H1 (cell line): ENCODE results near the gene ITGB4. TPM values are rescaled to one million over a fixed set of nuclear protein-coding genes. Genes with fewer than 3 reads are reported as not detected.

Experiments used
- CTCF ChIA-PET: fragments of 300-600 bp; sonication (Branson Sonifier 250); formaldehyde crosslinking; loops from one replicate; lab custom pipeline; 2021; ENCODE audit not compliant: partially characterized antibody; lab: Charles Lee
- POLR2A ChIA-PET: fragments of 300-600 bp; sonication (Branson Sonifier 250); formaldehyde crosslinking; loops from one replicate; lab custom pipeline; 2021; ENCODE audit warnings: inconsistent platforms; ENCODE audit not compliant: partially characterized antibody; lab: Charles Lee
- DNase-seq, 2 experiments: peaks; one replicate each; pipeline versions ENCODE4 v3.0.0 to v3.0.0-alpha.2; 2010 to 2022; ENCODE audit warnings: low spot score in 2 of 2, low read depth in 1 of 2, mixed read lengths in 1 of 2
- FAIRE-seq: peaks from 2 replicates; lab custom pipeline; 2011; peaks lifted over from hg19 to GRCh38; lab: Jason Lieb, UNC
- H2AFZ ChIP-seq: 2 replicates; pipeline ENCODE4 v1.8.1; 2012; ENCODE audit warnings: low read length, inconsistent platforms
- H2AK5ac ChIP-seq: 2 replicates; pipeline ENCODE4 v1.6.1; 2013; ENCODE audit warnings: low read depth, low read length
- H2BK120ac ChIP-seq: replicated peaks from 2 replicates; pipeline ENCODE3; 2013; ENCODE audit warnings: low read depth, low read length, inconsistent platforms
- H2BK12ac ChIP-seq: 2 replicates; pipeline ENCODE4 v1.6.1; 2013; ENCODE audit warnings: low read depth, low read length
- H2BK15ac ChIP-seq: 2 replicates; pipeline ENCODE4 v1.6.1; 2013; ENCODE audit warnings: low read length
- H2BK20ac ChIP-seq: 2 replicates; pipeline ENCODE4 v1.6.1; 2013; ENCODE audit warnings: low read length
- H2BK5ac ChIP-seq: 2 replicates; pipeline ENCODE4 v1.6.1; 2013; ENCODE audit warnings: low read depth, low read length
- H3K14ac ChIP-seq: 2 replicates; pipeline ENCODE4 v1.6.1; 2013; ENCODE audit warnings: inconsistent platforms; ENCODE audit not compliant: insufficient read length
- H3K18ac ChIP-seq: 2 replicates; pipeline ENCODE4 v1.6.1; 2013; ENCODE audit warnings: low read length; ENCODE audit errors: extremely low read depth
- H3K23ac ChIP-seq: 2 replicates; pipeline ENCODE4 v1.6.1; 2013; ENCODE audit warnings: inconsistent platforms; ENCODE audit not compliant: insufficient read length
- H3K23me2 ChIP-seq: 2 replicates; pipeline ENCODE4 v1.6.1; 2013; ENCODE audit warnings: low read depth, low read length
- H3K27ac ChIP-seq: 2 replicates; pipeline ENCODE4 v1.6.1; 2011; ENCODE audit warnings: low read depth, low read length, inconsistent platforms
- H3K27me3 ChIP-seq, 4 experiments: replicated peaks in 1 of 4; 1 replicate in 1 of 4; 2 replicates in 3 of 4; pipeline versions ENCODE4 v1.6.1 to v1.8.1; 2011 to 2013; ENCODE audit warnings: low read length in 3 of 4, mild to moderate bottlenecking in 3 of 4, inconsistent platforms in 2 of 4, mixed read lengths in 2 of 4, moderate library complexity in 1 of 4; ENCODE audit not compliant: control insufficient read depth in 3 of 4, insufficient read depth in 3 of 4; ENCODE audit errors: extremely low read depth in 1 of 4
- H3K36me3 ChIP-seq, 4 experiments: 2 replicates each; pipeline versions ENCODE4 v1.6.1 to v1.8.1; 2011 to 2013; ENCODE audit warnings: mild to moderate bottlenecking in 4 of 4, low read length in 3 of 4, moderate library complexity in 2 of 4, control low read depth in 1 of 4, inconsistent platforms in 1 of 4; ENCODE audit not compliant: insufficient read depth in 4 of 4, control insufficient read depth in 2 of 4
- H3K4ac ChIP-seq: replicated peaks from 2 replicates; pipeline ENCODE3; 2013; ENCODE audit warnings: low read length, low read depth, mixed read lengths, inconsistent platforms; ENCODE audit not compliant: insufficient read length
- H3K4me1 ChIP-seq, 4 experiments: replicated peaks in 1 of 4; 1 replicate in 1 of 4; 2 replicates in 3 of 4; pipeline versions ENCODE4 v1.6.1 to v1.8.1; 2011 to 2013; ENCODE audit warnings: low read length in 3 of 4, inconsistent platforms in 2 of 4, mixed read lengths in 1 of 4; ENCODE audit not compliant: insufficient read depth in 4 of 4, control insufficient read depth in 3 of 4
- H3K4me2 ChIP-seq, 2 experiments: 2 replicates each; pipeline versions ENCODE4 v1.6.1 to v1.8.1; 2011 to 2013; ENCODE audit warnings: low read depth in 2 of 2, low read length in 2 of 2, control low read depth in 1 of 2, inconsistent platforms in 1 of 2, mild to moderate bottlenecking in 1 of 2; ENCODE audit not compliant: insufficient read depth in 1 of 2
- H3K4me3 ChIP-seq, 4 experiments: fragments of 200-600, 300-600 bp in 1 of 4; sonication (generic), shearing (Covaris generic), sonication (Bioruptor Twin) in 1 of 4; 2 replicates each; pipeline versions ENCODE4 v1.5.1 to v1.8.1; 2011 to 2016; ENCODE audit warnings: low read length in 4 of 4, low read depth in 3 of 4, control low read depth in 2 of 4, inconsistent platforms in 2 of 4, mild to moderate bottlenecking in 2 of 4, mixed read lengths in 1 of 4, moderate library complexity in 1 of 4; ENCODE audit not compliant: insufficient read depth in 2 of 4; ENCODE audit errors: extremely low read depth in 1 of 4
- H3K56ac ChIP-seq: replicated peaks from 2 replicates; pipeline ENCODE3; 2013; ENCODE audit warnings: low read depth, mild to moderate bottlenecking, mixed read lengths, low read length, inconsistent platforms; ENCODE audit not compliant: insufficient read length
- H3K79me1 ChIP-seq: 2 replicates; pipeline ENCODE4 v1.6.1; 2013; ENCODE audit warnings: low read depth, low read length, control low read depth
- H3K79me2 ChIP-seq, 2 experiments: 2 replicates each; pipeline versions ENCODE4 v1.6.1 to v1.8.1; 2012 to 2013; ENCODE audit warnings: low read length in 2 of 2, mild to moderate bottlenecking in 2 of 2, inconsistent platforms in 1 of 2; ENCODE audit not compliant: insufficient read depth in 2 of 2, control insufficient read depth in 1 of 2
- H3K9ac ChIP-seq, 4 experiments: replicated peaks in 1 of 4; 1 replicate in 1 of 4; 2 replicates in 3 of 4; pipeline versions ENCODE4 v1.6.1 to v1.8.1; 2011 to 2013; ENCODE audit warnings: low read depth in 3 of 4, low read length in 3 of 4, control low read depth in 2 of 4, mild to moderate bottlenecking in 2 of 4, moderate library complexity in 2 of 4, inconsistent platforms in 1 of 4; ENCODE audit errors: extremely low read depth in 1 of 4
- H3K9me3 ChIP-seq, 2 experiments: 2 replicates each; pipeline versions ENCODE4 v1.6.1 to v1.8.1; 2012 to 2013; ENCODE audit warnings: mild to moderate bottlenecking in 2 of 2, moderate library complexity in 2 of 2, control low read depth in 1 of 2, inconsistent platforms in 1 of 2, low read depth in 1 of 2, low read length in 1 of 2, mixed read lengths in 1 of 2; ENCODE audit not compliant: insufficient read depth in 2 of 2
- H4K20me1 ChIP-seq, 2 experiments: replicated peaks in 1 of 2; 2 replicates each; pipeline versions ENCODE3 to v1.8.1; 2011 to 2013; ENCODE audit warnings: inconsistent platforms in 2 of 2, low read length in 2 of 2, mild to moderate bottlenecking in 1 of 2; ENCODE audit not compliant: insufficient read depth in 2 of 2, control insufficient read depth in 1 of 2
- H4K5ac ChIP-seq: 2 replicates; pipeline ENCODE4 v1.6.1; 2013; ENCODE audit warnings: low read length, low read depth, mixed read lengths, inconsistent platforms; ENCODE audit not compliant: insufficient read length
- H4K8ac ChIP-seq: 2 replicates; pipeline ENCODE4 v1.8.0; 2013; ENCODE audit warnings: mild to moderate bottlenecking, moderate library complexity, low read length, inconsistent platforms; ENCODE audit not compliant: insufficient read depth; ENCODE audit errors: extremely low read depth
- H4K91ac ChIP-seq: replicated peaks from 2 replicates; pipeline ENCODE3; 2013; ENCODE audit warnings: low read length, mixed read lengths, inconsistent platforms; ENCODE audit not compliant: insufficient read length
- BCL11A ChIP-seq, 2 experiments: IDR thresholded peaks; one replicate each; pipeline ENCODE4 v1.6.1; 2011; ENCODE audit warnings: low read depth in 2 of 2, low read length in 2 of 2, mild to moderate bottlenecking in 2 of 2
- TAF7 ChIP-seq: optimal IDR thresholded peaks from 2 replicates; pipeline ENCODE3; 2011; ENCODE audit warnings: low read depth, mild to moderate bottlenecking, inconsistent platforms, low read length, moderate library complexity, borderline replicate concordance
- WGBS, 2 experiments: shearing (Covaris generic) in 1 of 2; methylation state at CpG; one replicate each; pipeline versions ENCODE4 v1.1.6 to v1.1.7; 2013 to 2015; ENCODE audit warnings: low lambda C conversion rate in 2 of 2, mixed read lengths in 2 of 2, inconsistent platforms in 1 of 2, low coverage in 1 of 2, missing lambda C conversion rate in 1 of 2; ENCODE audit not compliant: insufficient replicate concordance in 2 of 2, insufficient coverage in 1 of 2, insufficient read length in 1 of 2; ENCODE audit errors: extremely low coverage in 1 of 2, missing lambda C conversion rate in 1 of 2; 5-methylcytosine and 5-hydroxymethylcytosine counted together
- polyA plus RNA-seq, 7 experiments: library from polyadenylated mRNA; depleted of rRNA in 3 of 7; stranded (reverse) in 5 of 7; unstranded in 2 of 7; fragments of >200 nt in 5 of 7; fragments of 200-250 nt in 2 of 7; gene quantifications; 1 replicate in 5 of 7; 2 replicates in 1 of 7; 4 replicates in 1 of 7; pipeline versions ENCODE4 v1.2.1 to v1.2.3, GENCODE V29; 2011 to 2013; ENCODE audit warnings: missing spikeins in 2 of 7, mixed read lengths in 2 of 7
- total RNA-seq: library from RNA; stranded (reverse); fragmentation: NEBNext Ultra II Directional; extraction: Animal tissue kit (Norgen Biotek cat#: 25700); gene quantifications from 2 replicates; pipeline ENCODE4 v1.2.1, GENCODE V29; 2021

The ITGB4 gene
- total and polyA plus RNA-seq, 2 of the 8 experiments (the other 6 are each of a cell fraction or from before 2014, with no cell fraction given), result 5.2 to 5.6 TPM

DNA sequence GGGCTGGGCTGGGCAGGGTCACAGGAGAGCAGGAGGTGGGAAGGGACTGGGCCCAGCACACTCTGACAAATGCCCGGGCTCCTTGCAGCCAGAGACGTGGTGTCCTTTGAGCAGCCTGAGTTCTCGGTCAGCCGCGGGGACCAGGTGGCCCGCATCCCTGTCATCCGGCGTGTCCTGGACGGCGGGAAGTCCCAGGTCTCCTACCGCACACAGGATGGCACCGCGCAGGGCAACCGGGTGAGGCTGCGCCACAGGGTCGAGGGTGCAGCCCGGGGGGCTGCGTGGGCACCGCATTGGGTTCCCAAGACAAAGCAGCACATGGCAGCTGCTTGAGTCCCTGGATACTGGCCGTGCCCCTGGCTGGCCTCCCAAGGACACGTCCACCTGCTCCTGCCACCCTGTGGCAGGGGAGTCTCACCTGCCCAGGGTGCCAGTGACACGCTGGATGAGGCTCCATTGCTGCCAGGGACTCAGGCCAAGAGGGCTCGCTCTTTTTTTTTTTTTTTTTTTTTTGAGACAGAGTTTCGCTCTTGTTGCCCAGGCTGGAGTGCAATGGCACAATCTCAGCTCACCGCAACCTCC is 22.5 kb downstream of the ITGB4 start:
- H4K5ac ChIP-seq, result no peak overlapping the region
- no peak overlapping the region for H2BK20ac ChIP-seq
- H3K4me1 ChIP-seq, result no peaks in the 10 kb centered on the region
- no peaks in the 10 kb centered on the region for H3K79me2 ChIP-seq
- no peak overlapping the region for H3K23ac ChIP-seq
- H3K14ac ChIP-seq, result no peak overlapping the region
- H4K8ac ChIP-seq, result no peak overlapping the region; the same call in 1 of the 2 replicates
- H2AK5ac ChIP-seq, result no peak overlapping the region; the same call in 1 of the 2 replicates
- H3K4me3 ChIP-seq, result no peak overlapping the region
- no peak overlapping the region for H3K27ac ChIP-seq
- no peak overlapping the region; a peak in 2 of 7 replicates for H3K9ac ChIP-seq
- WGBS, 2 experiments, result 92% methylated on average over 25 of the region's 25 CpGs; no CpG with 5 or more reads in 1 of the 2 experiments
- H3K4me2 ChIP-seq, result no peak overlapping the region
- H2BK12ac ChIP-seq, result no peak overlapping the region
- no peaks in the 10 kb centered on the region for H3K9me3 ChIP-seq
- no peaks in the 10 kb centered on the region for H3K79me1 ChIP-seq
- CTCF ChIA-PET, result interaction anchor here (0.6 to 12.3 kb wide), 12 partner anchors 11 to 144 kb away, joined by 3 to 312 read pairs (median 6); partner anchors contain the start of genes RECQL5, SAP30BP and SMIM5
- no peak overlapping the region for H4K91ac ChIP-seq
- H3K36me3 ChIP-seq, result no peaks in the 10 kb centered on the region
- peaks cover 0 to 2% of the 10 kb centered on the region in 2 experiments for H4K20me1 ChIP-seq
- no peak overlapping the region for H2BK120ac ChIP-seq
- H2AFZ ChIP-seq, result no peak overlapping the region
- no peak overlapping the region for H3K4ac ChIP-seq
- no peak overlapping the region for H2BK5ac ChIP-seq
- POLR2A ChIA-PET, result interaction anchor here (1.7 kb wide), 1 partner anchor 10 kb away, joined by 3 read pairs; no protein-coding TSS in a partner anchor
- no peak for DNase-seq
- H2BK15ac ChIP-seq, result no peak overlapping the region
- no peaks in the 10 kb centered on the region for H3K27me3 ChIP-seq
- no peak overlapping the region for H3K56ac ChIP-seq
- H3K23me2 ChIP-seq, result no peaks in the 10 kb centered on the region
- FAIRE-seq, result no peak
- H3K18ac ChIP-seq, result no peak overlapping the region
- TF ChIP-seq BCL11A (IDR thresholded peaks at IDR 0.05; ENCODE audit: low read depth in 2 of 2, low read length in 2 of 2) (no peak), TAF7 (no peak)
